ENCODE results near the gene SNAPC1. TPM values are rescaled to one million over a fixed set of nuclear protein-coding genes. Genes with fewer than 3 reads are reported as not detected.

The SNAPC1 gene, protein sequence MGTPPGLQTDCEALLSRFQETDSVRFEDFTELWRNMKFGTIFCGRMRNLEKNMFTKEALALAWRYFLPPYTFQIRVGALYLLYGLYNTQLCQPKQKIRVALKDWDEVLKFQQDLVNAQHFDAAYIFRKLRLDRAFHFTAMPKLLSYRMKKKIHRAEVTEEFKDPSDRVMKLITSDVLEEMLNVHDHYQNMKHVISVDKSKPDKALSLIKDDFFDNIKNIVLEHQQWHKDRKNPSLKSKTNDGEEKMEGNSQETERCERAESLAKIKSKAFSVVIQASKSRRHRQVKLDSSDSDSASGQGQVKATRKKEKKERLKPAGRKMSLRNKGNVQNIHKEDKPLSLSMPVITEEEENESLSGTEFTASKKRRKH
- 18.1 and 34.0 TPM in 2 replicates for total RNA-seq

DNA sequence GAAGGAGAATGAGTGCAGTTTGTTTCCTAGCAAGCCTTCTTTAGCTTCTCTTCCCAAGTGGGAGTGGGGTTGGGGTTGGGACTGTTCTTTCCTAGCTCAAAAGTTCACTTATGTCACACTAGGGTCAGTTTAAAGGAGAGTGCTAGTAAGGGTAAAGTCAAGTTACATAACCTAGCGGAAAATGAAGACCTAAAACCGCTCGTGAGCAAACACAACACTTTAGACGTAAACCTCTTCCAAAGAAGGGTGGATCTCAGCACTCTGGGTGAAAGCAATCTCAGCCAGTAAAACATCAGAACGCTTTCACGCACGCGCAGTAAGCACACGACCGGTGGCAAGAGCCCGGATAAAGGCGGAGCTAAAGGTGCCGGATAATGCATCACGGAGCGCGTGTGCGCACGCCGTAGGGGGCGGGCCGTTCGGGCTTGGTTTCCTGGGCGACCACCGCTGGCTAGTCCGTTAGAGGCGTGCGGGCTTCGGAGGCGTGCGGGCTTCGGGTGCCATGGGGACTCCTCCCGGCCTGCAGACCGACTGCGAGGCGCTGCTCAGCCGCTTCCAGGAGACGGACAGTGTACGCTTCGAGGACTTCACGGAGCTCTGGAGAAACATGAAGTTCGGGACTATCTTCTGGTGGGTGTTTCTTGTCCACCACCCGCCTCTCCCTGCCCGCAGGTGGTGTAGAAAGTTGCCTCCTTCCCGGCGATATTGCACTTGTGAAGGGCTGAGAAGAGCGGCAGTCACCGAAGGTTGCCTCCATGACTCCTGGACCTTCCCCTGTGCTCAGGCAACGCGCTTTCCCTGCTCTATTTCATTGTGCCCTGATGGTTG, at the start of gene SNAPC1:
SNAPC1 (plus strand) TSS at position 462 of the 828 bp plus-strand sequence; CDS start at position 503, 41 bp downstream.

DNA sequence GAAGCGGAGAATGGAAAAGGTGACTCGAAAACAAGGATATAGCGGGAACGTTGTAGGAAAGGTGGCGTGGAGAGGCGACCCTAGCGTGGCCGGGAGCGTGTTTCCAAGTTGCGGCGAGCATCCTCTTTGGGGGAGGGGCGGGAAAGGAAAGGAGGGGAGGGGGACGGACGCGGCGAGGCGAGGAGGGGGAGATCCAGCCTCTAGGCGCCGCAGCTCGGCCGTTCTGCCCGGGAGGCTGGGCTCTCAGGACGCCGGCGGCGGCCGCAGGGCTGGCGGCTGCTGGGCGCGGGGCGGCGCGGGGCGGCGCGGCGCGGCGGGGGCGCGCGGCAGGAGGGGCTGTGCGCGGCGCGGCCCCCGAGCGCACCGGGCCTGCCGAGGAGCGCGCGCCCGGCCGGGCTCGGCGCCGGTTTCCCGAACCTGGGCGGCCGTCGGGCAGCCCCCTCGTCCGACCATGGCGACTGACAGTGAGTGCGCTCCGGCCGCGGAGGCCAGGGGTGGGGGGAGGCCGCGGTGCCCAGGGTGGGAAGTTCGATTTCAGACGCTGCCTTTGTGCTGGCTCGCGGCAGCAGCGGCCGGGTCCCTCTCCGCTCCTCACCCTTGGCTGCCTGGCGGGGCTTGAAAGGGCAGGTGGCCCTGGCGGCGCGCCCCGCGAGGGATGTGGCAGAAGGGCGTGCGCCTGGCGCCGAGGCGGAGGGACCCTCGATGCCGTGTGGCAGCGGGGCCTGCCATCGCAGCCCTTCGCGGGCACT, 50.3 kb downstream of the SNAPC1 start, which contains the start of gene SYT16:
SYT16 (plus strand) TSS at position 357 of the 749 bp plus-strand sequence.

Other genes starting within 250 kb of the SNAPC1 start
- 153 and 901 TPM in 2 replicates for gene HIF1A, start 66.9 kb upstream of the SNAPC1 start, total RNA-seq
- gene SYT16, start 50.3 kb downstream of the SNAPC1 start, total RNA-seq: under 0.01 and 0.71 TPM in 2 replicates